ENCODE data around the gene SPNS1.

GRCh38 chr16:29030086-29030840, 55.7 kb downstream of the SPNS1 start:
- TF ChIP-seq ATF3 (IDR thresholded peaks at IDR 0.05) (no peak), CTCF (IDR thresholded peaks at IDR 0.05; ENCODE audit: low read depth, low read length, missing input control) (no peak), SP1 (IDR thresholded peaks at IDR 0.05) (no peak), MAX (IDR thresholded peaks at IDR 0.05) (no peak), RXRA (IDR thresholded peaks at IDR 0.05) (no peak)

Data from liver (tissue), 3 donors.